Measurements from ENCODE around the gene B3GNT8. TPM values are rescaled to one million over a fixed set of nuclear protein-coding genes. Genes with fewer than 3 reads are reported as not detected.
A peak's percentile ranks its signal among the peaks of the same experiment; 100 is the strongest.

Gene B3GNT8
- total and polyA plus RNA-seq, 9 of the 15 experiments (the other 6 are each of a cell fraction or from before 2014, with no cell fraction given) = 0.11 to 2.9 (median 0.65) TPM; not detected in 2

DNA sequence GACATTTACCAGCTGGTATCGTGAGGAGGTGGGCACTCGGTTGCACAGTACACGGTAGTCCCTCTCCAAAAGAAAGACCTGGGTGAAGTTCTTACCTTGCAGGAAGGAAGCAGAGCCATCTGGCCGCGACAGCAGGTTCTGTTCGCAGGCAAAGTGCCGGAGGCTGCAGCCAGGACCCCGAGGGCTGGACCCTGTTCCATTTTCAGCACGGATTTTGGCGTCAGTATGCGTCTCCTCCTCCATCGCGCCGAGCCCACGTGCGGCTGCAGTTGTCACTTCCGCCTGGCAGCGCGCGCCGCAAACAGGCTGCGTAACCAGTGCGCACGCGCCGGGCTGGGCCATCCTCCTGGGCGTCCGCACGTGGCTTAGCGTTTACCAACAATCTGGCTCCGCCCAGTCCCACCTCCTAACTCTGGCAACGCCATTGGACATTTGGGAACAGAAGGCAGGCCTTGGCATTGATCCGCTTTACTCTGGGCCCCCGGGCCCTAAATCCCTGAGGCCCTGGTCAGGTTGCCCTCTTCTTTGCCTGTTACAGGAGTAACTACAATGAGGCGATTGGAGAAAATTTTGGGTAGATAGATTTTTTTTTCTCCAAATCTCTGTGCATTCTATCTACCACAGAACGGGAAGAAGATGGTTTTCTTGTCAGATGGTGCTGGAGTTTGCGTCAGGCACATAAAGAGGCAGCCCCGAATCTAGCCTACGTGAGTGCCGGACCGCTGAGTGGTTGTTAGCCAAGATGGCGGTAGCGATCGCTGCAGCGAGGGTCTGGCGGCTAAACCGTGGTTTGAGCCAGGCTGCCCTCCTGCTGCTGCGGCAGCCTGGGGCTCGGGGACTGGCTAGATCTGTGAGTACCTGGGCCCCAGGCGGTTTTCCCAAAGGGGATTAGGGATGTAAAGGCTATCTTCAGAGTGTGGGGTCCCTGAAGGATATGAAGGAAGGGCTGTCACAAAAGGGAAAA lies 29.8 kb downstream of the B3GNT8 start, which contains the start of the genes BCKDHA and EXOSC5 (continued):
- TF ChIP-seq MITF (IDR thresholded peaks at IDR 0.05) (no peak), FOXK1 (CRISPR knock-in tag; IDR thresholded peaks at IDR 0.05; ENCODE audit: borderline replicate concordance) (no peak), SAP30 (IDR thresholded peaks at IDR 0.05; ENCODE audit: borderline replicate concordance, insufficient read depth, low read depth, low read length, poor library complexity, severe bottlenecking) (peak; percentile 100), LEF1 (IDR thresholded peaks at IDR 0.05) (no peak), ZNF644 (tag; IDR thresholded peaks at IDR 0.05; ENCODE audit: low read depth) (no peak), CBFB (CRISPR knock-in tag; IDR thresholded peaks at IDR 0.05) (no peak), TAL1 (IDR thresholded peaks at IDR 0.05) (peak; percentile 55), DPF2 (IDR thresholded peaks at IDR 0.05) (no peak), SMARCC2 (IDR thresholded peaks at IDR 0.05; ENCODE audit: low read depth) (no peak), CHD1 (IDR thresholded peaks at IDR 0.05; ENCODE audit: low read length) (no peak), XRCC5 (IDR thresholded peaks at IDR 0.05; ENCODE audit: low read depth, low read length) (0 out of 2 replicates have a peak, but pooled peaks have one; percentile 27), MCM2 (IDR thresholded peaks at IDR 0.05; ENCODE audit: low read depth) (no peak), SUPT5H (IDR thresholded peaks at IDR 0.05) (peak; percentile 76), MYC (IDR thresholded peaks at IDR 0.05; ENCODE audit: low read depth, low read length) (peak; percentile 99), MYC (CRISPR knock-in tag; IDR thresholded peaks at IDR 0.05; ENCODE audit: borderline replicate concordance, low read depth) (peak; percentile 93; the same call in 1 of the 2 replicates), ZBTB2 (IDR thresholded peaks at IDR 0.05) (peak; percentile 96), SPI1 (IDR thresholded peaks at IDR 0.05; ENCODE audit: borderline replicate concordance, low read depth, low read length) (peak; percentile 68; the same call in 1 of the 2 replicates)
- TF ChIP-seq, protein P1, sequence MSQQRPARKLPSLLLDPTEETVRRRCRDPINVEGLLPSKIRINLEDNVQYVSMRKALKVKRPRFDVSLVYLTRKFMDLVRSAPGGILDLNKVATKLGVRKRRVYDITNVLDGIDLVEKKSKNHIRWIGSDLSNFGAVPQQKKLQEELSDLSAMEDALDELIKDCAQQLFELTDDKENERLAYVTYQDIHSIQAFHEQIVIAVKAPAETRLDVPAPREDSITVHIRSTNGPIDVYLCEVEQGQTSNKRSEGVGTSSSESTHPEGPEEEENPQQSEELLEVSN (IDR thresholded peaks at IDR 0.05; ENCODE audit: borderline replicate concordance in 1 of 2, extremely low read depth in 1 of 2, insufficient read depth in 1 of 2, insufficient read length in 1 of 2, low read depth in 1 of 2, low read length in 1 of 2, poor library complexity in 1 of 2, severe bottlenecking in 1 of 2) = peak; percentile 96

Data from K562 (cell line).